ENCODE data around the gene NALCN.

- TF ChIP-seq CTCF (tag by site-specific recombination; IDR thresholded peaks at IDR 0.05): no peak
- no peak for TF ChIP-seq ZNF561 (tag by site-specific recombination; IDR thresholded peaks at IDR 0.05; ENCODE audit: borderline replicate concordance)
- no peak for TF ChIP-seq PRDM4 (tag by site-specific recombination; IDR thresholded peaks at IDR 0.05)
- no peak for TF ChIP-seq ZNF146 (tag by site-specific recombination; IDR thresholded peaks at IDR 0.05)
Measured at GRCh38 chr13:101397742-101398141, 18.6 kb downstream of the NALCN start.

Measured in HEK293 (cell line).